Subcutaneous adipose tissue (tissue), 4 donors: Measurements from ENCODE around the gene CTBP2. TPM values are rescaled to one million over a fixed set of nuclear protein-coding genes. Genes with fewer than 3 reads are reported as not detected.

Experiments used
- total RNA-seq, 4 donors: library from RNA; depleted of rRNA; stranded (reverse); fragments of >200 nt; gene quantifications; one replicate each; pipeline ENCODE4 v1.1.0, GENCODE V29; 2016
- TF ChIP-seq, protein P1 (sequence below): fragments of 450-650 bp; IDR thresholded peaks from one replicate; pipeline ENCODE4 v1.5.1; 2016; ENCODE audit warnings: low read depth, mild to moderate bottlenecking, control low read depth, antibody characterized with exemption, moderate library complexity

CTBP2 gene
- total RNA-seq, 4 donors from 2014 or later, result 22.3 to 52.2 (median 42.5) TPM

DNA sequence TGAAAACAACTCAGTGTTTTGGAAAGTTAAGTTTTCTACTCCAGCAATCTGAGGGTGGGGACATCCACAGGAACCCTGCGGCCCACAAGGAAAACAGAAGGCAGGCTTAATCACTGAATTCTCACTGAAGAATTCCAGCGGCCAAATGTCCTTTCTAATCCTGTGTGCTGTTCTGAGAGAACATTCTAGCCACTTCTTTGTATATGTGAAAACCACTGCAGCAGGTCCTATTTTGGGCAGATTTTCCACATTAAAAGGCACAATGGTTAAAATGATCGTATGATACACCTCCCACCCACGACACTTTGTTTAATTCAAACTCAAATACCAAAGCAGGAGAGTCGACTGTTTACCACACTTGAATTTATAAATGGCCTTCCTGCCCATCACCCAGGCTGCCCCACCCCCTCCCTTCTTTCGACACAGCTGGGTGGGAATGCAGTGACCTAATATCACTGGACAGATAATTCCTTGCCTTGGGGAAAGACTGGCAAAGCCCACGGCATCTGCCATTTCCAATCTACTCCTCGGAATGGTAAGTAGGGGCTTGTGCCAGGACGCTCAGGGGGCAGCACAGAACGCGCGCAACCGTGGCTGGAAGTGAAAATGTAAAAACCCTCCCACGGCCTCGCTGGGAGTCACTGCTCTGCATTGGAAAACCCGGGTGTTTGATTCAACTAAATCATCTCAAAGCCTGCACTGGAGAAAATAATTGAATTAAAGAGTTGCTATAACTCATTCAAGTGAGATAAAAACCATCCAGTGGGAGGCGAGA, 67.0 kb downstream of the CTBP2 start:
- TF ChIP-seq, protein P1, sequence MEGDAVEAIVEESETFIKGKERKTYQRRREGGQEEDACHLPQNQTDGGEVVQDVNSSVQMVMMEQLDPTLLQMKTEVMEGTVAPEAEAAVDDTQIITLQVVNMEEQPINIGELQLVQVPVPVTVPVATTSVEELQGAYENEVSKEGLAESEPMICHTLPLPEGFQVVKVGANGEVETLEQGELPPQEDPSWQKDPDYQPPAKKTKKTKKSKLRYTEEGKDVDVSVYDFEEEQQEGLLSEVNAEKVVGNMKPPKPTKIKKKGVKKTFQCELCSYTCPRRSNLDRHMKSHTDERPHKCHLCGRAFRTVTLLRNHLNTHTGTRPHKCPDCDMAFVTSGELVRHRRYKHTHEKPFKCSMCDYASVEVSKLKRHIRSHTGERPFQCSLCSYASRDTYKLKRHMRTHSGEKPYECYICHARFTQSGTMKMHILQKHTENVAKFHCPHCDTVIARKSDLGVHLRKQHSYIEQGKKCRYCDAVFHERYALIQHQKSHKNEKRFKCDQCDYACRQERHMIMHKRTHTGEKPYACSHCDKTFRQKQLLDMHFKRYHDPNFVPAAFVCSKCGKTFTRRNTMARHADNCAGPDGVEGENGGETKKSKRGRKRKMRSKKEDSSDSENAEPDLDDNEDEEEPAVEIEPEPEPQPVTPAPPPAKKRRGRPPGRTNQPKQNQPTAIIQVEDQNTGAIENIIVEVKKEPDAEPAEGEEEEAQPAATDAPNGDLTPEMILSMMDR, result no peak

GRCh38 chr10:125092564-125093031, 67.8 kb downstream of the CTBP2 start:
- TF ChIP-seq, protein P1, result no peak

DNA sequence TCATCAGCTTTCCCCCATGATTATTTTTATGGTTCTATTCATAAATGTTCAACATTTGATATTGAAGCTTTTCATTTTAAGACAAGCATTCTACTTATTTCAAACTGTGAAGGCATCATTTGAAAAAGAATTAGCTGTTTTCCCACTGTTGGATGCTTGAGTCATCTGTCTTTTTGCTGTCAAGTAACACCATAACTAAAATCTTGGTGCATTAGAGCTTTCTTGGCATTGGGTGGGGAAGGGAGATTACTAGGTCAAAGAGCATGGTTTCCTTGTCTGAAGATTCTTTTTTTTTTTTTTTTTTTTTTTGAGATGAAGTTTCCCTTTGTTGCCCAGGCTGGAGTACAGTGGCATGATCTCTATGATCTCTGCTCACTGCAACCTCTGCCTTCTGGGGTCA, 68.5 kb downstream of the CTBP2 start:
- TF ChIP-seq, protein P1, result no peak

DNA sequence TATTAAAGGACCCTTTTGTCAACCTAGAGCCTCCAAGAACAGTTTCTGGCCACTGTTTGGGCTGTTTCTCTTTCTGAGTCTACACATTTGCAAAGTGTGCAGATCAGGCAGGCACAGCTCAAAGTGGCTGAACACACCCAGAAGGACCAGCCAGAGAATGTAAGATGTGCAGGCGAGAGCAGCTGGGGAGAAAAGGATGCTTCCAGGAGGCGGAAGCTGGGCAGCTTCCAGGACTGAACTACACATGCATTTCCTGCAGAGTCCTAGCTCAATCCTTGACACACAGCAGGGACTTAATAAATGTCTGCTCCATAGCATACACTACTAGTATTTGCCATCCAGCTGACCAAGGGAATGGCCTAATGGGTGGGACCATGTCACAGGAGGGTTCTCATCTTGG, 70.9 kb downstream of the CTBP2 start:
- TF ChIP-seq, protein P1, result no peak

DNA sequence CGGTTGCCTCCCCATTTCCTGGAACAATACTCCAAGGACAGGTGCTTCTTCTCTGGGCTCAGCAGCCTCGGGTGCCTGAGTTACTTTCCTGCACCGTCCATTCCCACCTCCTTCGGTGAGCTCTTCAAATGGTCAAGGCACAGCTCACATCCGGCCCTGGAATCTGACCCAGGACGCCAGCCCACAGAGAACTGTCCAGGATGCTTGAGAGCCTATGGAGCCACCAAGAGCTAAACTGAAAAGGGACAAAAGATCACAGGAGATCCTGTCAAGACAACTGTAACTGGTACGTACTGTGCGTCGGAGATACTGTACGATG, 72.5 kb downstream of the CTBP2 start:
- TF ChIP-seq, protein P1, result no peak

- TF ChIP-seq, protein P1, result no peak
Measured at GRCh38 chr10:125087191-125087896, 73.0 kb downstream of the CTBP2 start.

- TF ChIP-seq, protein P1, result no peak
Measured at GRCh38 chr10:125086691-125087090, 73.7 kb downstream of the CTBP2 start.
